Measurements from ENCODE around the gene TUBB4A.

GRCh38 chr19:6465663-6466062 is 36.4 kb downstream of the TUBB4A start:
- TF ChIP-seq ZNF274 (IDR thresholded peaks at IDR 0.05; ENCODE audit: low read depth, low read length) (no peak), SUZ12 (IDR thresholded peaks at IDR 0.05; ENCODE audit: extremely low read depth, insufficient read depth, insufficient read length) (no peak)
